Panc1 (cell line): ENCODE data around the gene SEMA4A. TPM values are rescaled to one million over a fixed set of nuclear protein-coding genes. Genes with fewer than 3 reads are reported as not detected.
A peak's percentile ranks its signal among the peaks of the same experiment; 100 is the strongest.

ENCODE experiments used
- ATAC-seq: fragments of 200-7000 bp; cut with Tn5 transposase; 2 replicates; pipeline ENCODE4 v1.9.1; 2020; ENCODE audit warnings: mild to moderate bottlenecking, moderate library complexity
- BruUV-seq: library from RNA; stranded (reverse); fragments of 400-500 nt; replicated peaks from 2 replicates; lab custom pipeline; 2021; lab: Mats Ljungman, UMichigan
- CTCF ChIA-PET: fragments of 300-600 bp; sonication (Branson Sonifier 250); formaldehyde crosslinking; loops from one replicate; lab custom pipeline; 2022; ENCODE audit warnings: antibody characterized with exemption; lab: Charles Lee
- POLR2A ChIA-PET: fragments of 300-600 bp; sonication (Branson Sonifier 250); formaldehyde crosslinking; loops from one replicate; lab custom pipeline; 2022; ENCODE audit warnings: antibody characterized with exemption; lab: Charles Lee
- DNase-seq: peaks from one replicate; pipeline ENCODE4 v3.0.0-alpha.2; 2010; ENCODE audit warnings: low read depth, low spot score
- H3K27ac ChIP-seq: 2 replicates; pipeline ENCODE4 v1.5.1; 2011; ENCODE audit warnings: mild to moderate bottlenecking, low read length, inconsistent platforms
- H3K27me3 ChIP-seq: fragments of 200-500 bp; sonication (Bioruptor generic); 2 replicates; pipeline ENCODE4 v1.6.0; 2014; ENCODE audit warnings: low read length, inconsistent platforms; ENCODE audit not compliant: control insufficient read depth, insufficient read depth
- H3K36me3 ChIP-seq: fragments of 200-500 bp; sonication (Bioruptor generic); 2 replicates; pipeline ENCODE4 v1.5.1; 2014; ENCODE audit warnings: inconsistent platforms, mild to moderate bottlenecking, low read length, moderate library complexity; ENCODE audit not compliant: control insufficient read depth, insufficient read depth
- H3K4me1 ChIP-seq: 2 replicates; pipeline ENCODE4 v1.5.1; 2011; ENCODE audit warnings: inconsistent platforms, mild to moderate bottlenecking, low read length, moderate library complexity; ENCODE audit not compliant: control insufficient read depth, insufficient read depth
- H3K4me3 ChIP-seq, 2 experiments: 2 replicates each; pipeline ENCODE4 v1.5.1; 2011 to 2012; ENCODE audit warnings: low read depth in 2 of 2, low read length in 2 of 2, mild to moderate bottlenecking in 2 of 2, inconsistent platforms in 1 of 2, moderate library complexity in 1 of 2
- H3K9me3 ChIP-seq: fragments of 200-500 bp; sonication (Bioruptor generic); 2 replicates; pipeline ENCODE4 v1.5.1; 2014; ENCODE audit warnings: low read depth, mild to moderate bottlenecking, inconsistent platforms, low read length, moderate library complexity; ENCODE audit not compliant: control insufficient read depth, insufficient read depth
- POLR2AphosphoS5 ChIP-seq: IDR thresholded peaks from 2 replicates; pipeline ENCODE4 v1.6.1; 2012; ENCODE audit warnings: mild to moderate bottlenecking, low read depth, low read length, moderate library complexity
- SIN3A ChIP-seq: IDR thresholded peaks from 2 replicates; pipeline ENCODE4 v1.6.1; 2012; ENCODE audit warnings: low read depth, mild to moderate bottlenecking, low read length, moderate library complexity, borderline replicate concordance; ENCODE audit not compliant: insufficient read depth
- TCF7L2 ChIP-seq: IDR thresholded peaks from 2 replicates; pipeline ENCODE4 v1.6.1; 2011; ENCODE audit warnings: mild to moderate bottlenecking, low read depth, low read length, inconsistent platforms
- in situ Hi-C: cut with HindIII; loops from 2 replicates; pipeline ENCODE4 v1.10.0; 2016; ENCODE audit warnings: low sequenced_read_pairs, low pct_unique_long_range_greater_than_20kb
- intact Hi-C: fragments of 100-400 bp; cut with micrococcal nuclease; formaldehyde crosslinking; loops from one replicate; pipeline ENCODE4 v1.10.0; 2022; ENCODE audit not compliant: unreplicated experiment
- total RNA-seq: library from RNA; stranded (reverse); gene quantifications from one replicate; pipeline ENCODE4 v1.2.1, GENCODE V29; 2021; ENCODE audit not compliant: unreplicated experiment
- TF ChIP-seq, protein P1 (sequence below), 2 experiments: IDR thresholded peaks; 2 replicates each; pipeline ENCODE4 v1.6.1; 2011 to 2012; ENCODE audit warnings: low read depth in 2 of 2, control low read depth in 1 of 2, low read length in 1 of 2, mild to moderate bottlenecking in 1 of 2, moderate library complexity in 1 of 2; ENCODE audit not compliant: insufficient read depth in 1 of 2
- TF ChIP-seq, protein P2 (sequence below): fragments of 450-650 bp; IDR thresholded peaks from 2 replicates; pipeline ENCODE4 v1.5.1; 2017; ENCODE audit warnings: mild to moderate bottlenecking

SEMA4A gene
- total RNA-seq, 1 experiment from 2014 or later, result 0.21 TPM

DNA sequence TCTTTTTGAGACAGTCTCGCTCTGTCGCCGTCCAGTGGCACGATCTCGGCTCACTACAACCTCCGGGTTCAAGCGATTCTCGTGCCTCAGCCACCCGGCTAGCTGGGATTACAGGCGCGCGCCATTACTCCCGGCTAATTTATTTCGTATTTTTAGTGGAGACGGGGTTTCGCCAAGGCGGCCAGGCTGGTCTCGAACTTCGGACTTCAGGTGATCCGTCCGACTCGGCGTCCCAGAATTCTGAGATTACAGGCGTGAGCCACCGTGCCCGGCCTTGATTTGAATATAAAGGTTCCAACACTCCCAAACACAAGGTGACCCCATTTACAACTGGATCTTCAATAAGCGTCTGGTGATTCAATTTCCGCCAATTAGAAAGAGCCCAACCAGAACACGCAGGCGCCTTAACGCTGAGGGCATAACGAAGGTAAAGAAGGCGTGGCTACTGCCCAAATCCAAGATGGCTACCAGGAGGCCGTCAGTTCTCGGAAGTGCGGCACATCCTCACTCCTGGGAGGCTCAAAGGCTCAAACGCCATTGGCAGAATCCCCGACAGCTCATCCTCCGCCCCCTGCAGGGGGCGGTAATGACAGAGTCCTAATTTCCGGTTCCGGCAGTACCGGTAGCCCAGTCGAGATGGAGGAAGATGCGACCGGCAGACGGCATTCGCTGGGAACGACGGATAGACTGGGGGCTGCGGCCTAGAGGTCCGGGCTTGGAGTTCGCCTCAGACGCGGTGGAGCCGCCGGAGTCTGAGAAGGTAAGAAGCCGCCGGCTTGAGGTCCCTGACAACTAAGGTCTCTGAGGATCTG lies 40.3 kb downstream of the SEMA4A start, which contains the start of gene SLC25A44:
SLC25A44 (plus strand) TSS at position 617 of the 812 bp plus-strand sequence. CDS start 5,744 bp downstream, outside the sequence.
- TF ChIP-seq SIN3A, result peak; percentile 81; the same call in 1 of the 2 replicates
- TF ChIP-seq, protein P1, sequence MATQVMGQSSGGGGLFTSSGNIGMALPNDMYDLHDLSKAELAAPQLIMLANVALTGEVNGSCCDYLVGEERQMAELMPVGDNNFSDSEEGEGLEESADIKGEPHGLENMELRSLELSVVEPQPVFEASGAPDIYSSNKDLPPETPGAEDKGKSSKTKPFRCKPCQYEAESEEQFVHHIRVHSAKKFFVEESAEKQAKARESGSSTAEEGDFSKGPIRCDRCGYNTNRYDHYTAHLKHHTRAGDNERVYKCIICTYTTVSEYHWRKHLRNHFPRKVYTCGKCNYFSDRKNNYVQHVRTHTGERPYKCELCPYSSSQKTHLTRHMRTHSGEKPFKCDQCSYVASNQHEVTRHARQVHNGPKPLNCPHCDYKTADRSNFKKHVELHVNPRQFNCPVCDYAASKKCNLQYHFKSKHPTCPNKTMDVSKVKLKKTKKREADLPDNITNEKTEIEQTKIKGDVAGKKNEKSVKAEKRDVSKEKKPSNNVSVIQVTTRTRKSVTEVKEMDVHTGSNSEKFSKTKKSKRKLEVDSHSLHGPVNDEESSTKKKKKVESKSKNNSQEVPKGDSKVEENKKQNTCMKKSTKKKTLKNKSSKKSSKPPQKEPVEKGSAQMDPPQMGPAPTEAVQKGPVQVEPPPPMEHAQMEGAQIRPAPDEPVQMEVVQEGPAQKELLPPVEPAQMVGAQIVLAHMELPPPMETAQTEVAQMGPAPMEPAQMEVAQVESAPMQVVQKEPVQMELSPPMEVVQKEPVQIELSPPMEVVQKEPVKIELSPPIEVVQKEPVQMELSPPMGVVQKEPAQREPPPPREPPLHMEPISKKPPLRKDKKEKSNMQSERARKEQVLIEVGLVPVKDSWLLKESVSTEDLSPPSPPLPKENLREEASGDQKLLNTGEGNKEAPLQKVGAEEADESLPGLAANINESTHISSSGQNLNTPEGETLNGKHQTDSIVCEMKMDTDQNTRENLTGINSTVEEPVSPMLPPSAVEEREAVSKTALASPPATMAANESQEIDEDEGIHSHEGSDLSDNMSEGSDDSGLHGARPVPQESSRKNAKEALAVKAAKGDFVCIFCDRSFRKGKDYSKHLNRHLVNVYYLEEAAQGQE (IDR thresholded peaks at IDR 0.05; ENCODE audit: insufficient read depth in 1 of 2, low read depth in 2 of 2, low read length in 1 of 2), result no peak
- no peak for TF ChIP-seq TCF7L2
- TF ChIP-seq, protein P2, sequence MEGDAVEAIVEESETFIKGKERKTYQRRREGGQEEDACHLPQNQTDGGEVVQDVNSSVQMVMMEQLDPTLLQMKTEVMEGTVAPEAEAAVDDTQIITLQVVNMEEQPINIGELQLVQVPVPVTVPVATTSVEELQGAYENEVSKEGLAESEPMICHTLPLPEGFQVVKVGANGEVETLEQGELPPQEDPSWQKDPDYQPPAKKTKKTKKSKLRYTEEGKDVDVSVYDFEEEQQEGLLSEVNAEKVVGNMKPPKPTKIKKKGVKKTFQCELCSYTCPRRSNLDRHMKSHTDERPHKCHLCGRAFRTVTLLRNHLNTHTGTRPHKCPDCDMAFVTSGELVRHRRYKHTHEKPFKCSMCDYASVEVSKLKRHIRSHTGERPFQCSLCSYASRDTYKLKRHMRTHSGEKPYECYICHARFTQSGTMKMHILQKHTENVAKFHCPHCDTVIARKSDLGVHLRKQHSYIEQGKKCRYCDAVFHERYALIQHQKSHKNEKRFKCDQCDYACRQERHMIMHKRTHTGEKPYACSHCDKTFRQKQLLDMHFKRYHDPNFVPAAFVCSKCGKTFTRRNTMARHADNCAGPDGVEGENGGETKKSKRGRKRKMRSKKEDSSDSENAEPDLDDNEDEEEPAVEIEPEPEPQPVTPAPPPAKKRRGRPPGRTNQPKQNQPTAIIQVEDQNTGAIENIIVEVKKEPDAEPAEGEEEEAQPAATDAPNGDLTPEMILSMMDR, result no peak
- TF ChIP-seq POLR2AphosphoS5, result peak; percentile 96
- BruUV-seq, result no TSS peak
- H3K4me1 ChIP-seq, result peaks cover 10% of the 10 kb centered on the region; the same call in 1 of the 2 replicates

DNA sequence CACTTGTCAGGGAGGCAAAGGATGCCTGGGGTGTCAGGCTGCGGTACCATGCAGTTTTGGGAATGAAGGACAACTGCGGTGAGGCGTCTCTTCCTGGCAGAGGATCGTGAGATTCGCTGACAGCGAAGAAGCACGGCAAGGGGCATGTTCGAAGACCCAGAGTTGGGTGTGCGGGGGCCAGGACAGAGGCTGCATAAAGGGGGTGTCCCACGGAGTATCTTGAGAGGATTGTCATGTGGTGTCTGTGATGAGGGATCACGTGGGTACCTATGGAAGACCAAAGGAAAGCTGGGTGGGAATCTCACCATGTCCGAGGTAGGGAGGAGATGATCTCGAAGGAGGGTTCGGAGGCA lies 40.9 kb downstream of the SEMA4A start:
- Histone ChIP-seq H3K27me3 (no peaks in the 10 kb centered on the region), H3K9me3 (no peaks in the 10 kb centered on the region), H3K27ac (peak overlapping the region; percentile 88), H3K4me1 (peaks cover 10% of the 10 kb centered on the region; the same call in 1 of the 2 replicates), H3K4me3 (peak overlapping the region; percentile 99), H3K36me3 (peaks cover 4% of the 10 kb centered on the region; the same call in 1 of the 2 replicates)
- ChIA-PET CTCF (interaction anchor here (0.7 kb wide), 1 partner anchor 52 kb away, joined by 4 read pairs; no protein-coding TSS in a partner anchor), POLR2A (interaction anchor here (0.6 to 0.8 kb wide), 2 partner anchors 19 to 94 kb away, joined by 3 read pairs; partner anchors contain the start of gene PMF1)
- TF ChIP-seq POLR2AphosphoS5 (no peak), SIN3A (no peak), TCF7L2 (no peak)
- TF ChIP-seq, protein P1 (IDR thresholded peaks at IDR 0.05; ENCODE audit: insufficient read depth in 1 of 2, low read depth in 2 of 2, low read length in 1 of 2), result no peak
- TF ChIP-seq, protein P2, result no peak
- no peak for DNase-seq
- in situ Hi-C loops (no loop called here), intact Hi-C loops (no loop called here)
- peak; percentile 15 for ATAC-seq
- BruUV-seq, result TSS peak; percentile 91

More for the DNA sequence above, 40.3 kb downstream of the SEMA4A start, which contains the start of gene SLC25A44:
- intact Hi-C loops (no loop called here), in situ Hi-C loops (no loop called here)
- CTCF ChIA-PET, result interaction anchor here (0.6 kb wide), 1 partner anchor 31 kb away, joined by 3 read pairs; no protein-coding TSS in a partner anchor
- Histone ChIP-seq H3K4me3 (peak within 1 kb of the TSS; percentile 99), H3K27me3 (no peaks in the 10 kb centered on the region), H3K27ac (peak within 1 kb of the TSS; percentile 88), H3K9me3 (no peaks in the 10 kb centered on the region), H3K36me3 (peaks cover 4% of the 10 kb centered on the region; the same call in 1 of the 2 replicates)
- ATAC-seq (peak; percentile 99), DNase-seq (peak; percentile 100)
- POLR2A ChIA-PET, result interaction anchor here (0.7 to 0.8 kb wide), 2 partner anchors 19 to 23 kb away, joined by 3 to 4 read pairs; partner anchors contain the start of gene PMF1
